GM21515 (cell line): ENCODE results near the gene IAH1.

ENCODE experiments used
- ATAC-seq: cut with Tn5 transposase; IDR thresholded peaks from one replicate; pipeline ENCODE4 v1.9.1; 2021; ENCODE audit not compliant: unreplicated experiment

Gene IAH1, protein sequence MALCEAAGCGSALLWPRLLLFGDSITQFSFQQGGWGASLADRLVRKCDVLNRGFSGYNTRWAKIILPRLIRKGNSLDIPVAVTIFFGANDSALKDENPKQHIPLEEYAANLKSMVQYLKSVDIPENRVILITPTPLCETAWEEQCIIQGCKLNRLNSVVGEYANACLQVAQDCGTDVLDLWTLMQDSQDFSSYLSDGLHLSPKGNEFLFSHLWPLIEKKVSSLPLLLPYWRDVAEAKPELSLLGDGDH

DNA sequence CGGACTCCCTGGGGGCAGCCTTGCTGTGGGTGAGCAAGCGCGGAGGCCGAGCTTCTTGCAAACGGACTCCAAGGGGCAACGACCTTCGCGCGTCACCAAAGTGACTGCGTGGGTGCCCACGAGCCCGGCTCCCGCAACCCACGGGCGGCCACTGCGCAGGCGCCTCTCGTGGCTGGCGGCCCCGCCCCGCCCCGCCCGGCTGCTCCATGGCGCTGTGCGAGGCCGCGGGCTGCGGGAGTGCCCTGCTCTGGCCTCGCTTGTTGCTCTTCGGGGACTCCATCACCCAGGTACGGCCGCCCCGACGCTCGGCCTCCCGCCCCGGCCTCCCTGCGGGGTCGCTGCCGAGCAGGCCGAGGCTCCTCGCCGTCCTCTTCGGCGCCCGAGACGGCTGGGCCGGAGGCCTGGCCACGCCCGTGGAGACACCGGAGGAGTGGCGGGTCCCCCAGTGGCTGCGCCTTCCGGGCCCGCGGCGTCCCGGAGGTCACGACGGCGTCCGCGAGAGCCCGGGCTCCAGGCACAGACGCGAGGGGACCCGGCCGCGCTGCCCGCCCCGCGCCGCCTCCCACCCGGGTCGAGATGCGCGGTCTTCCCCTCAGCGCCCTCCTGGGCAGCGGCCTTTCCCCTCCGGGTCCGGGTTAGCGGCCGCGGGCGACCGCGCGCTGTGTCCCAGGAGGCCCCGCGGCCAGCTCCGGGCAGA is at the start of gene IAH1:
IAH1 (plus strand) TSS at position 191 of the 697 bp plus-strand sequence; CDS start at position 207, 16 bp downstream.
- ATAC-seq, result peak; percentile 64

DNA sequence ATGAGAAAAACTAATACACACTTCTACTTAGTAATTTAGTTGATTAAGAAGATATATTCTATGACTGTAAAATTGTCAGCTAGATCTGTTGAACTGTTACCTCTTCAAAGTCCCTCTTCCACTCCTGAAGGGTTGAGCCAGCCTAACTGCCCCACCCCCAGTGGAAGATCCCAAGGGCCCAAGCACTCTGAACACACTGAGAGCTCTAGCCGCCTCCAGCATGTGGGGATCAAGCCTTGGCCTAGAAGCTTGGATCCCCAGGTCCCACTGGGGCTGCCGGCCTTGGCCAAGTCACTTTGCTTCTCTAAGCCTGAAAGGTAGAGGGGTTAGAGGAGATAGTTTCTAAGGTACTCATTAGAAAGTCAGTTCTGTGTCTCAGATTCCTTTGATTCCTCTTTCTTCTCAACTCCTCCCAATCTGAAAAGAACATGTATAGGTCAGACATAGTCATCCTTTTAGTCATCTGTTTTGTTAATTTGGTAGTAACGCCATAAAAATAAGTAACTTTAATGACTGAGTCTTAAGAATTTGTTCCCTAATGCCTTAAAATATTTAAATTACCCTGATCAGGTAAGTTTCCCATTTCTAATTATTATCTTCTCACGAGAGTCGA is 45.3 kb upstream of the IAH1 start:
- no peak for ATAC-seq

DNA sequence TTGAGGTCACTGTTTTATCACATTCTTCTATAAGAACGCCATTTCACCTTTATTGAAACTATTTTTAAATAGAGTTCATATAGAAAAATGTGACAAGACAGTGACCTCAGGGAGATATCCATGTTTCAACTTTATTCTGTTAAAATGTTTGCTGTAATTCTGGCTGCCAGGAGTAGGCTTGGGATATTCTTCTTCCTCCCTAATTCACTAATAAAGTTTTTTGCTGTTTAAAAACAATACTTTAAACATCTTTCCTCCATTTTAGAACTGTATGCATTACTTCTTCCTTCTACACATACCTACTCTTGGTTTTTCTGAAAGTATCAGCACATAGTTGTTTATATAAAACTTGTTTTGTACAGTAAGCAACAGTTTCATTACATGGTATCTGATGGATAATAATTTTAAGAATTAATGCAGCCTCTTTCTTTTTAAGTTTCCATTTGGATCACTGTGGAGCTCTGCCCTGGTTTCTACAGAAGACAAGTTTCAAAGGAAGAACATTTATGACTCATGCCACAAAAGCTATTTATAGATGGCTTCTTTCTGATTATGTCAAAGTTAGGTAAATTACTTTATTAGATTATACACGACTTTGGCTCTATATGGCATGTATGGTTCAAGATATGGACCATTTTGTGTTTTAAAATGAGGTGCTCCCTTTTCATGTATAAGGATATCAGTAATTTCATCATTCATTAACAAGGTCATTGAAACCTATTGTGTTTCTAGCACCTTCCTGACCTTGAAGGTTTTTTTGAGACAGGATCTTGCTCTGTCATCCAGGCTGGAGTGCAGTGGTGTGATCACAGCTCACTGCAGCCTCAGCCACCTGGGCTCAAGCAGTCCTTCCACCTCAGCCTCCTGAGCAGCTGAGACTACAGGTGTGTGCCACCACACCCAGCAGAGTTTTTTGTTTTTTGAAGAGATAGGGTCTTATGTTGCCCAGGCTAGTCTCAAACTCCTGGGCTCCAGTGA is 43.7 kb upstream of the IAH1 start:
- ATAC-seq, result no peak

DNA sequence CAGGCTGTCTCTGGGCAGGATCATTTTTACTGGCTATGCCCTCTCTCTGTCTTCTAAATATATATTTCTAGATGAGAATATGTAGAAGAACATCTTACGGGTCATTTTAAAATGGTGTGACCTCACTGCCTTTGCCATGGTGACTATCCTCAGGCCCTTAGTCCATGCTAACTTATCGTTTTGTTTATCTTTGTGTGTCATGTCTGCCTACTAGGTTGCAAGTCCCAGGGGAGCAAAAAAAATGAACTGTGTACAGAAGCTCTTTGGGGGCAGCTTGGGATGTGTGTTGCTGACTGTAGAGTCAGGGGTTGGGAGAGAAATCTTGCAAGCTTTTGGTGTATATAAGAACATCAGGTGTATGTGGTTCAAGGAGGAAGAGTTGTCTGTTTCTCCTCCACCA is 39.9 kb upstream of the IAH1 start:
- no peak for ATAC-seq

DNA sequence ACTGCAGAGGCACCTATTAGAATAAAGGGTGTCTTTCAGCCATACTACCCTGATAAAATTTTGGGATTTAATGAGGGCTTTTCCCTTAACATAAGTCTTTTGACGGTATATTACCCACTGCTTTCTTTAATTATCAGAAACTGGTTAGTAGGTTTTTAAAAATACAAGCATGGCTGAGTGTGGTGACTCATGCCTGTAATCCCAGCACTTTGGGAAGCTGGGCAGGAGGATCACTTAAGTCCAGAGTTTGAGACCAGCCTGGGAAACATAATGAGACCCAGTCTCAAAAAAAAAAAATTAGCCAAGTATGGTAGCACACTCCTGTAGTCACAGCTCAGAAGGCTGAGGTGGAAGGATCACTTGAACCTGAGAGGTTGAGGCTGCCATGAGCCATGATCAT is 34.8 kb upstream of the IAH1 start:
- ATAC-seq, result no peak

DNA sequence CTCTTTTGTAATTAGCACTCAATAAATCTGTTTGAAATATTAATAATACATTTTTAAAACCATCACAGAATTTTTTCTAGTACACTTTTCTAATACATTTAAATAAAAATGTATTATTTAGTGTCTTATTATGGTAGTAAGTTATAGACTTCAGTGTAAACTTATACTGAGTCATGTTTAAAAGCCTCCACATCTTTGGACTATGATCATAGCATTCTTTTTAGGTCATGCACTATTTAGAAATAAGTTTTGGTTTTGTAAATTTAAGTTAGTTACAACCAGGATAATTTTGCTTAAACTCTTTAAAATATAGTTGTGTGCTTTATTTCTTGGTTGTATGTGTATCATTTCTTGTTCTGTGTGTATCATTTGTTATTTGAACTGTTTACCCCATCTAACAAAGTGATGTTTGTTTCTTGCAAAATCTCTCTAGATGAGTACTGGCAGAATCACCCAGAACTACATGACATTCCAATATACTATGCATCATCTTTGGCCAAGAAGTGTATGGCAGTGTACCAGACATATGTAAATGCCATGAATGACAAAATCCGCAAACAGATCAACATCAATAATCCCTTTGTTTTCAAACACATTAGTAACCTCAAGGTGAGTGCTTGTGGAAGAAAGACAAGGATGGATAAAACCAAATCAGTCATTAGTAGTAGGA is 34.2 kb upstream of the IAH1 start:
- no peak for ATAC-seq

DNA sequence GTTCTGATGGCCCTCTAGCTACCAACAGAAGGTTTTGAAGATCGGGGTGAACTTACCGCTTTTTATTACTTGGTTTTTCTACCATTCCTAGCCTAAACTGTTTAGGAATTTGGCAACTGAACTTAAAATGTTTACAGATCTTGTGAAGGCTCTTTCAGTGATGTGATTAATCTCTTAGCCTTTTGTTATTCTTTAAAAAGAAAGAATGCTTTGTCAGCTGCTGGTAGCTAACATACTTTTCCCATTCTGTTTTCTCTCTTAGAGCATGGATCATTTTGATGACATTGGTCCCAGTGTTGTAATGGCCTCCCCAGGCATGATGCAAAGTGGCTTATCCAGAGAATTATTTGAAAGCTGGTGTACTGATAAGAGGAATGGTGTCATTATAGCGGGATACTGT is 32.8 kb upstream of the IAH1 start:
- no peak for ATAC-seq

DNA sequence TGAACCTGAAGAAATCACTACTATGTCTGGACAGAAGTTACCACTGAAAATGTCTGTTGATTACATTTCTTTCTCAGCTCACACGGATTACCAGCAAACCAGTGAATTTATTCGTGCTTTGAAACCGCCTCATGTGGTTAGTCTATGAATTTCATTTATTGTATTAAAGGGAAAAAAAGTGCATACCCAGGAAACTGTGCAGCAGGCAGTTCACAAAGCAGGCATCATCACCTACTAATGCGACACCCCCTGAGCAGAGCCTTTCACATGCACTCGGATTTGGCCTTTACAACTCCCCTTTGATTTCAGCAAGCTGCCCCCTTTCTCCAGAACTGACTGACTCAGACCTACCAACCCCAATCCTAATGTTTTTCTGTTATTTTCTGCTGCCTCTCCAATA is 30.8 kb upstream of the IAH1 start:
- no peak for ATAC-seq

DNA sequence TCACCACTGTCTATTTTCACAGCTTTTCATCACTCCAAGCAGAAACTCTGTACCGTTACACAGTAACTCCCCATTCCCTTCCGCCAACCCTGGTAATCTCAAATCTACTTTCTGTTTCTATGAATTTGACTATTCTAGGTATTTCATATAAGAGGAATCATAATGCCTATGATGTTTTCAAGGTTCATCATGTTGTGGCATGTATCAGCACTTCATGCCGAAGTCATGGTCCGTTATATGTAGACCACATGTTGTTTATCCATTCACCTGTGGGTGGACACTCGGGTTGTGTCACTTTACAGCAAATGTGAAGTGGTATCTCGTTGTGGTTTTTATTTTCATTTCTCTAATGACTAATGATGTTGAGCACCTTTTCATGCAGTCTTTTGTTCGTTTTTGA is 29.3 kb upstream of the IAH1 start:
- no peak for ATAC-seq

DNA sequence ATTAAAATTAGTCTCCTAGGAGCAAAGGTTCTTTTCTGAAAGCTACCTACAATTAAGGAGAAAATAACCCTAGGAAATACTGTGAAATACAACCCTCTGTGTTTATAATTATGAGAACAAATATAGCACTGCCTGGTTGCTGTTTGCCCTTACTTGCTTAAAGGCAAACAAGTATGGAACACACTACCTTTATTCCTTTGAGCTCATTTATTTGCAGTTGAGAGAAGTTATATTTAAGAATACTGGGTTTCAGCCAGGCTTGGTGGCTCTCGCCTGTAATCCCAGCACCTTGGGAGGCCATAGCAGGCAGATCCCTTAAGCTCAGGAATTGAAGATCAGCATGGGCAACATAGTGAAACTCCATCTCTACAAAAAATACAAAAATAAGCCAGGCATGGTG is 23.1 kb upstream of the IAH1 start:
- ATAC-seq, result no peak

DNA sequence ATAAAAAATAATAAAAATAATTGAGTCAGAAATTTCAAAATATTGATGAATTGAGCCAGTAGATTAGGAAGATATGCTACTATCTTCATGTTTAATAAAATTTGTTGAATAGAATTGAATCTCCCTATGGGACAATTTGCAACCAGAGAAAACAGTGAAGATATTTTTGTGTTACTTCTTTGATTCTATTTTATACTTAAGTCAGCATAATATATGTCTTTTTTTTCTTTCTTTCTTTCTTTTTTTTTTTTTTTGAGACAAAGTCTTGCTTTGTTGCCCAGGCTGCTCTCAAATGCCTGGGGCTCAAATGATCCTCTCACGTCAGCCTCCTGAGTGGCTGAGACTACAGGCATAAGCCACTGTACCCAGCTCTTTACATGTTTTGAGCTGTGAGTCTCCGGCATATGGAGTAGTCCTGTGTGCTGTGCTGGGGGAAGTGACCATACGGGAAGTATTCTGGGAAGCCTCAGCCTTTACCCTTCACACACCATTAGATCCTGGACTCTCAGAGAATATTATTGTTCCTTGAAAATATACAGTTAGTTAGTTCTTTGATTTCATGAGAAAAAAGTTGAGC is 13.8 kb upstream of the IAH1 start:
- ATAC-seq, result no peak

DNA sequence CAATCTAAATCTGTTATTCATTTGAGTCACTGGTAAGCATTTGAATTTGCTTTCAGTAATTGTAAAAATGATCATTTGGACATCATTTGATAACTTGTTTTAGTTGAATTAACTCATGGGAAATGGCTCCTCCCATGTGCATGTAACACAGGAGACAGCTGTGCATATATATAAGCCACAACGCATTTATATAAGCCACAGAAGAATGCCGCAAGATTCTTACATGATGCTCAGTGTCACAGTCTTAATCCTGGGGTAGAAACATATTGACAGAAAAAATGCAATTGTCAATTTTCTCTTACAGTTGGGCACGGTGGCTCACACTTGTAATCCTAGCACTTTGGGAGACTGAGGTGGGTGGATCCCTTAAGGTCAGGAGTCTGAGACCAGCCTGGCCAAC is 13.3 kb upstream of the IAH1 start:
- ATAC-seq, result no peak

DNA sequence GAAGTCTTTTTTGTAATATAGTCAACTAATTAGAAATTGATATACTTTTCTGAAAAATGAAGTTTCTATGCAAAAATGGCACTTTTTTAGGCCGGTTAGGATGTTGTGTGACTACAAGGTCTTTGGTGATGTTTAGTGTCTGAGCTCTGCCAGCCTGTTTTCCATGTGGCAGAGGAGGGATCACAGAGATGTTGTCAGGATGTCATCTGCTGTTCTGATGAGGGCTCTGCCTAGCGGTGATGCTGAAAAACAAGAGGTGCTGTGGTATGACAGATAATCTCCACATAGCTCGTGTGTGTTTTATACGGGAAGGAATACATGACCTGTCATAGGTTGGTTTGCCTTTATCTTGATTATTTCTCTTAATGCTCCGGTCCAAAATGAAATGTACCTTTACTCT is 12.0 kb upstream of the IAH1 start:
- ATAC-seq, result no peak

DNA sequence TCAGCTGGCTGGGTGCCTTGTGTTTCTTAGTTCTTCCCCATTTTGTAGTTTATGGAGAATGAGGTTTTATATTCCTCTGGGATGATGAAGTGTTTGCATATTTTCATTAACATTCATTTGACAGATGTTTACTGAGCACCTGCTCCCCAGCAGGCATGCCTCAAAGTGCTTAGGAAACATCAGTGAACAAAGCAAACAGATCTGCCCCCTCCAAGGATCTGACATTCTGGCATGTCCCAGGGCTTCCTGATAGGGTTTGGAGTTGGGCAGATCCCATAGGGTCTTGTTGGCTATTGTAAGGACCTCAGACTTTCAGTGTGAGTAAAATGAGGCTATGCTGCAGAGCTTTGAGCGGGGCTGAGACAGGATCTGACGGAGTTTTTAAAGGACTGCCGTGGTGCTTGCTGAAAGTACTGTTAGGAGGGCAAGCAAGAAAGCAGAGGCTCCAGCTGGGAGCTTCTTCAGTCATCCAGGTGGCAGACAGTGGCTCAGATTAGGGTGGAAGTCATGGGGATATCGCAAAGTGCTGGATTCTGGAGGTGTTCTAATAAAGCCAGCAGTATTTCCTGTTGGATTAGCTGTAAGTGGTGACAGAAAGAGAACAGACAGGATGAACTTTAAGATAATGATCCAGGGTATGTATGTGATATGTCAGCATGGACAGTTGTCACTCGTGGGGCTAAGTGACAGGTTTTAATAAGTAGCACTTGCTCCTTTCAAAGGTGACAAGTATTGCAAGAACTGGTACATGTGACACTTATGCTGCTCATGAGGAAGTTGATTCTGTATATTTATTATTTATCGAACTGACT is 11.3 kb upstream of the IAH1 start:
- ATAC-seq, result no peak

DNA sequence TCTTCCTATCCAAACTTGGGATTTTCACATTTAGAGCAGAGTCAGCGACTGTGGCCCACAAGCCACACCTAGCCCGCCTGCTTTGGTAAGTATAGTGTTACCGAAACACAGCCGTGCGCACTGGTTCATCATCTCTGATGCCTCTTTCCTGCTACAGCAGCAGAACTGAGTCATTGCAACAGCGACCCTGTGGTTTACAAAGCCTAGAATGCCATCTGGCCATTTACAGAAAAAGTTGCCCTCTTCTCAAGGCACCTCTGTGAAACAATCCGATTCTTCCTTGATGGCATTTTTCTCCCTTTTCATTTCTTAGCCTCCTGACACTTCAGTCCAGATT is 10.7 kb upstream of the IAH1 start:
- ATAC-seq, result no peak

DNA sequence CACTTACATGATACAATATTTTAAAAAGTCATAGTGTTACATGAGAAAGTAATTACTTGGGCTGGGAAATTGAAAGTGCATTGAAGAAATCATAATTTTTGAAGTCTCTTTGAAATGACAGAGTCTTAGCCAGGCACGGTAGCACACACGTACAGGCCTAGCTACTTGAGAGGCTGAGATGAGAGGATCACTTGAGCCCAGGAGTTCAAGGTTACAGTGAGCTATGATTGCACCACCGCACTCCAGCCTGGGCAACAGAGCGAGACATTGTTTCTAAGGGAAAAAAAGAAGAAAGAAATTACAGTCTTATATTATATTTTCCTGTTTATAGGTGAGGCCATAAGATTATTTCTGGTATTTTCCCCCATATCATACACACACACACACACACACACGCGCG is 9.2 kb upstream of the IAH1 start:
- ATAC-seq, result no peak

DNA sequence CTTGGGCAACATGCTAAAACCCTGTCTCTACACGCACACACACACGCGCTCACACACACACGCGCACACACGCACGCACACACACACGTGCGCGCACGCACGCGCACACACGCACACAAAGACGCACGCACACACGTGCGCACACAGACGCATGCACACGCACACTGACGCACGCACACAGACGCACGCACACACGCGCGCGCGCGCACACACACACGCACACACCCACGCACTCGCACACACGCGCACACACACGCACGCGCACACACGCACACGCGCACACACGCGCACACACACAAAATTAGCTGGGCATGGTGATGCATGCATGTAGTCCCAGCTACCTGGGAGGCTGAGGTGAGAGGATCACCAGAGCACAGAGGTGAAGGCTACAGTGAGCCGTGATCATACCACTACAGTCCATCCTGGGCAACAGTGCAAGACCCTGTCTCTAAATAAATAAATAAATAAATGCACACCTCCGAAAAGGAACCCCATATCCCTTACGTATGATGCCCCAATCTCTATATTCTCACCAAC is 8.1 kb upstream of the IAH1 start:
- ATAC-seq, result no peak

DNA sequence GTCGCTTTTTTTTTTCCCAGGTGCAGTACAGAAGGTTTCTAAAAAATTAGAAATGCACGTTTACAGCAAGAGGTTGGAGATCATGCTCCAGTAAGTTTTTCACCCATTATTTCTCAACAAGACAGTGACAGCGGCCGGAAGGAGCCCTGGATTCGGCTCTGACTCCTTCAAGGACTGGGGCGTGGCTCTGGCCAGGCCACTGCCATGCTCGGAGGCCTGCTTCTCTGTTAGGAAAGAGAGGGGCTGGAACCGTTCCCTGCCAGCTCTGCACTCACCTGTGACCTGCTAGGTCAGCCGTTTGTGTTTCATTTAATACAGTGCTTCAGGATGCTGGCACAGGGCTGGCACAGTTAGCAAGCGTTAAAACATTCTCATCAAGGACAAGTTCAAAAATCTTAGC is 6.7 kb upstream of the IAH1 start:
- ATAC-seq, result no peak

DNA sequence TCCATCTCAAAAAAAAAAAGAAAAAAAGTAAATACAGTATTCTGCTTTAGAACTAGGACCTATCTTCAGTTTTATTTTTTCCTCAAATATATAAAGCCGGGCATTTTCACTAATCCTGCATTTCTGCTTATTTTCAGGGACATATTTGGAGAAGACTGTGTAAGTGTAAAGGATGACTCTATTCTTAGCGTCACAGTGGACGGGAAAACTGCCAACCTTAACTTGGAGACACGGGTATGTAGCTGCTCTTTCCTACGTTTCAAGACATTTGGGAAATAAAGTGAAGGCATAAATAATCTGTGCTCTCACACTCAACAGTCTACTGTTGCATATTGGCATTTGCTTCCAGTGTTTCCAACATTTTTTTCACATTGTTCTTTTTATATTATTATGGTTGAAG is 3.1 kb upstream of the IAH1 start:
- ATAC-seq, result no peak
